ENCODE measurements around the gene PYCR2. TPM values are rescaled to one million over a fixed set of nuclear protein-coding genes. Genes with fewer than 3 reads are reported as not detected.

PYCR2 gene
- polyA plus RNA-seq, 6 donors from 2014 or later = 57.5 to 96.5 (median 68.7) TPM

DNA sequence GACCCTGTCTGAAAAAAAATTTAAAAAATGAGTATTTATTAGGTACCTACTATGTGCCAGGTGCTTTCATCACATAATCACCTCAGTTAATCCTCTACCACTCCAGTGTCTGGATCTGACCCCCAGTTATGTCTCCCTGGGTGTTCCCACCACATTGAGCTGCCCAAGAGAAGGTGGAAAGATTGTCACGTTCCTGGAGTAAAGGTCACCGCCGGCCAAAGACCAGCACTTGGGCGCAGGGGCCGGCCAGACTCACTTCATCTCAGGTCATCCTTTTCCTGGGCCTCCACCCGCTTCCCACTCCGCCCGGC is 714 bp downstream of the PYCR2 start:
- Mint-ChIP-seq H3K4me1 (peaks cover 8 to 33% (median 21%) of the 10 kb centered on the region in 3 donors), H3K36me3 (no peaks in the 10 kb centered on the region), H3K4me3 (peak overlapping the region; percentile 94 to 98 (median 96)), H3K9me3 (no peaks in the 10 kb centered on the region), H3K27ac (peak overlapping the region in 5 of 6 donors; percentile 86 to 97 (median 95)), H3K27me3 (no peaks in the 10 kb centered on the region)
- DNase-seq = no peak
- no peak for ATAC-seq (ENCODE audit: low read depth in 2 of 2)

DNA sequence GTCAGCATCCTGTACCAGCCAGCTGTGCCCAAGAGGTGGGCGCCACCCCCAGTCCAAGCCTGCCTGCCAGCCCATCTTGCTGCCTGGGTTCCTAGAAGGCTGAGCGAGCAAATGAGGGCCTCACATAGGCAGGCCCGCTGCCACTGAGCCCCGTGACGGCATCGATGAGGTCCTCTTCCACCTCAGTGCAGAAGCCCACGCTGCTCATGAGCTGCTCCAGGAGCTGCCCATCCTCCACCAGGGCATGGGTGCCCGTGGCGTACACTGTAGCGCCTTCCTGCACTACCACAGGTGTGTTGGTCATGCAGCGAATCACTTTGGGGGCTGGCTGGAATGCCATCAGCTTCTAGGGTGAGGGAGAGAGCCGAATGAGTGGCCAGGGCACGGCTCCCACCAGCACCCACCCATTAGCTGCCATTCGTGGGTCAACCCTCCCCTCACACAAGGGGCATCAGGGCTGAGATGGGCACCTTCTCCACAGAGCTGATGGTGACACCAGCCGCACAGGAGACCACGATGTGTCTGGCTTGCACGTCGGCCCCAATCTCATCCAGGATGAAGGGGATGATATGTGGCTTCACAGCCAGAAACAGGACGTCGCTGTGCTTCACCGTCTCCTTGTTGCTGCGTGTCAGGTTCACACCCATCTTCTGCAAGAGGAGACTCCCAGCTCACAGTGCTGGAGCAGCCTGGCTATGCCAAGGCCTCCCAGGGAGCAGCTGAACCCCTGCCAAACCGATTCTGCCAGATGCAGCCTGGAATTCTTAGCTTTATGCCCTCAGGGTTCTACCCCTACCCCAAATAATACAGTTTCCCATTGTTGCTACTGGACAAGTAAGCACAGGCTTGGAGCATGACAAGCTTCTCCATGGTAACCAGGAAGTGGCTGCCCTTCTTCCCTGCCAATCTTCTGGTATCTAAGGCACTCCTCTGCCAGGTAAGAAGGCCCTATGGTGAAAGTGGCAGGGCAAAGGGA is 2.0 kb downstream of the PYCR2 start:
- ATAC-seq (ENCODE audit: low read depth in 2 of 2) = no peak
- Mint-ChIP-seq H3K4me1 (peaks cover 8 to 33% (median 22%) of the 10 kb centered on the region in 3 donors), H3K27me3 (no peaks in the 10 kb centered on the region), H3K27ac (peak overlapping the region in 2 of 6 donors; percentile 12 to 77), H3K36me3 (peaks cover 0 to 9% of the 10 kb centered on the region in 2 donors), H3K9me3 (no peaks in the 10 kb centered on the region), H3K4me3 (peak overlapping the region in 5 of 8 donors; percentile 95 to 97 (median 96))
- no peak for DNase-seq

DNA sequence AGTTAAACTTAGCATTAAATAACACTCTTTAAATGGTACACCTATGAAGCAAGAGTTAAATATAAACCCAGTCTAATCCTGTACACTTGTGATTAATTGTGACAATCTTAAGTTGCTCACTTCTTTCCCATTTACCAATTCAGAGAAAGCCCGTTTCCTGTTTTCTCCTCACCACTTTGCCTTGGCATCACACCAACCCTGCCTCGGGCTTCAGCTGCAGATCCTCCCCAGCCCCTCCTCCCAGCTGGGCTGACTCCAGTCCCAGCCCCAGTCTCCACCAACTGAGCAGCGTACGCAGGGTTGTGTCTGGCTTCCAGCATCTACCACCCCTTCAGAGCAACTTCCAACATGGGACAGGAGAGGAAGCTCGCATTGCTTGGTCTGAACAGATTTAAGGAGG is 4.1 kb downstream of the PYCR2 start:
- Mint-ChIP-seq H3K4me3 (no peak overlapping the region), H3K4me1 (peaks cover 8 to 31% (median 27%) of the 10 kb centered on the region in 3 donors), H3K9me3 (no peaks in the 10 kb centered on the region), H3K27me3 (no peaks in the 10 kb centered on the region), H3K36me3 (peaks cover 0 to 14% of the 10 kb centered on the region in 2 donors), H3K27ac (no peak overlapping the region)
- ATAC-seq (ENCODE audit: low read depth in 2 of 2) (no peak), DNase-seq (no peak)

DNA sequence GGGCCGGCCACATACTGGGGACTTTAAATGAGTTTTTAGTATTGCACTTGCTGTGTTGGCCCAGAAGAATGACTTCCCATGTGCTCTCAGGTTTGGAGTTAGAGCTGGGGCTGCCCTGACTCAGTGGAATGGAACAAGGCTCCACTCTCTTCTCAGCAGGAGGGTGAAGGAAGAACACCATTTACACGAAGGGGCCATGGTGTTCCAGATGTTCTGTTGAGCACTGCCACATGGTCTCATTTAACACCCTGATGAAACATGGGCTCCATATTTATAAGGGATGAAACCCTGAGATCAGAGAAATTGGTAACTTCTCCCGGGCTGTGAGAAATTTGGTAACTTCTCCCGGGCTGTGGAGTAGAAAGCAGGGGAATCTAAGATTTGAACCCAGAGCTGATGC is 5.8 kb downstream of the PYCR2 start:
- ATAC-seq (ENCODE audit: low read depth in 2 of 2) (no peak), DNase-seq (no peak)
- Mint-ChIP-seq H3K27me3 (no peaks in the 10 kb centered on the region), H3K27ac (no peak overlapping the region), H3K4me1 (peaks cover 8 to 20% (median 20%) of the 10 kb centered on the region in 3 donors), H3K4me3 (peak overlapping the region in 1 of 8 donors; percentile 35), H3K9me3 (no peaks in the 10 kb centered on the region), H3K36me3 (peaks cover 0 to 14% of the 10 kb centered on the region in 2 donors)

DNA sequence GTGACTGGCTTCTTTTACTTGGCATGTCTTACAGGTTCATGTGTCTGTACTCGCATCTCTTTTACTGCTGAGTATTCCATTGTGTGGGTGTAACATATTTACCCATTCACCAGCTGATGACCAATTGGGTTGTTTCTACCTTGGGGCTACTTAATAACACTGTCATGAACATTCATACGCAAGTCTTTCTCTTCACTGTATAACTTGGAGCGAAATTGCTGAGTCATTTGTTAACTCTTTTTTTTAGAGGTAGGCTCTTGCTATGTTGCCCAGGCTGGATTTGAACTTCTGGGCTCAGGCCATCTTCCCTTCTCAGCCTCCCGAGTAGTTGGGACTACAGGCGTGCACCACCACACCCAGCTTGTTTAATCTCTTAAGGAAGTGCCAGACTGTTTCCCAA is 6.5 kb downstream of the PYCR2 start:
- Mint-ChIP-seq H3K4me1 (peaks cover 3 to 14% (median 13%) of the 10 kb centered on the region in 3 donors), H3K36me3 (peaks cover 0 to 14% of the 10 kb centered on the region in 2 donors), H3K4me3 (no peak overlapping the region), H3K27me3 (no peaks in the 10 kb centered on the region), H3K27ac (no peak overlapping the region), H3K9me3 (no peaks in the 10 kb centered on the region)
- ATAC-seq (ENCODE audit: low read depth in 2 of 2) (no peak), DNase-seq (no peak)

DNA sequence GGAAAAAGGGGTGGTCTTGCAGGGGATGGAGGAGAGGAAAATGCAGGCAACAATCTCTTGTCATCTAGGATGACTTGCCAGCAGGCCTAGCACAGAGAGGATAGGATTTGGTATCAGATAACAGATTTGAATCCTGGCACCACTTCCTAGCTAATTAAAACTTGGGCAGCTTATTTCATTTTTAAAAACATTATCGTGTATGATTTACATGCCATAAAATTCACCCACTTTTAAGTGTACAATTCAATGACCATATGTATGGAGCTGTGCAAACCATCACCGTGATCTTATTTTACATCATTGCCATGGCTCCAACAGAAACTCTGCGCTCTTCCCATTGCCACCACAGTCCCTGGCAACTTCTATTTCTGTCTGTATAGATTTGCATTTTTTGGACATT is 6.9 kb downstream of the PYCR2 start:
- Mint-ChIP-seq H3K27ac (no peak overlapping the region), H3K4me1 (peaks cover 0 to 10% (median 10%) of the 10 kb centered on the region in 3 donors), H3K9me3 (no peaks in the 10 kb centered on the region), H3K36me3 (peaks cover 0 to 14% of the 10 kb centered on the region in 2 donors), H3K27me3 (no peaks in the 10 kb centered on the region), H3K4me3 (no peak overlapping the region)
- ATAC-seq (ENCODE audit: low read depth in 2 of 2) (no peak), DNase-seq (no peak)

DNA sequence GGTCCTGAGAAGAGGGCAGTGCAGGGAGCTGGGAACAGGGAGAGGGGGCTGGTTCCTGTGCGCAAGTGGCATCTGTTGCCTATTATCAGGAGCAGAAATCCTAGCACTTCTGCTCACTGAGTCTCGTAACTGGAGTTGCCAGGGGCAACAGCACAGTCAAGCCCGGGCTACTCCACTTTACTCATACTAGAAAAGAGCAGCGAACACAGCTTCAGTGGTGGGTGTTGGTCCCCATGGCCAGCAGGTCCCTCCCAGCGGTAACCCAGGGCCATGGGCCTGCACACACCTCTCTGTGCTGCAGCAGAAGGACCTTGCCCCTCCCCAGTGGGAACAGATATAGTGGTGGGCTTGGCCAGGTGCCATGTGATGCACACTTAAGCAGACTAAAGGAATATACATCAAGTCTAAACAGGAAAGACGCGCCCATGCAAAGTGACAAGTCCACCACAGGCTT is 8.5 kb downstream of the PYCR2 start:
- peaks cover 0 to 14% of the 10 kb centered on the region in 2 donors for H3K36me3 Mint-ChIP-seq
- no peak overlapping the region for H3K27ac Mint-ChIP-seq
- no peaks in the 10 kb centered on the region for H3K9me3 Mint-ChIP-seq
- H3K4me1 Mint-ChIP-seq = peaks cover 0 to 13% (median 10%) of the 10 kb centered on the region in 3 donors
- DNase-seq (no peak), ATAC-seq (ENCODE audit: low read depth in 2 of 2) (no peak)
- no peaks in the 10 kb centered on the region for H3K27me3 Mint-ChIP-seq
- H3K4me3 Mint-ChIP-seq = no peak overlapping the region

DNA sequence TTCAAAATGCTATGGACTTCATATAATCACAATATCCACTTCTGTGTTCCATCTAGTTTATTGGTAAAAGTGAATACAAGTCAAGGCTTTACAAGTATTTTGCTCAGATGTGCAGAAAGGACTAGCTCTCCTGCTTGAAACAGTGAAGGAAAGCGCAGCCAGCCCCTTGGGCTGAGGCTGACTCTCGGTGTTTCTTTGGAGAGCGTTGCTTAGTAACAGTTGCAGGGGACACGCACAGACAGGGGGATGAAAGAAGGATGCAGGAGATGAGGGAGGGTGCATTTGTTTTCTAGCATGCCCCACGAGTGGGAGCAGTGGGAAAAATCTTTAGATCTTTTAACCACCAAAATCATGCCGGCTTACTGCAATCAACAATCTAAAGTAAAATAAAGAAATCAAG is 9.1 kb downstream of the PYCR2 start:
- Mint-ChIP-seq H3K9me3 (no peaks in the 10 kb centered on the region), H3K36me3 (peaks cover 0 to 14% of the 10 kb centered on the region in 2 donors), H3K27ac (no peak overlapping the region), H3K4me1 (peaks cover 5 to 20% (median 16%) of the 10 kb centered on the region in 3 donors), H3K27me3 (no peaks in the 10 kb centered on the region), H3K4me3 (no peak overlapping the region)
- DNase-seq = no peak
- ATAC-seq (ENCODE audit: low read depth in 2 of 2) = no peak

DNA sequence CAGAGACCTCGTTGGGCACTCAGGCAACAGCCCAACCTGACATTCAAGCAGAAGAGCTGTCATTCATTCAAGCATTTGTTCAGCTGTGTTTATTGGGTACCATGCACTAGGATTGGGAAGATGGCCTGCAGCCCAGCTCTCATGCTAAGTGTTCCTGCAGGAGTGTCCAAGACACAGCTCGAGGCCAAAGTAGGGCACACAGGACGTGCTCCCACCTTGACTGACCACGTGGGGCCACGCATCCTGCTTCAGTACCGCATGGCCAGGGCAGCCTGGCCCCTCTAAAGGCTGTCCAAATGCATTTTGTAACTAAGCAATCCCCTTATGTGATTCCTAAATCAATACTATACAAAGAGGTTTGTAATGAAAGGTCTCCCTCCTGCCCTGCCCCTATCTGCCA is 9.7 kb downstream of the PYCR2 start:
- ATAC-seq (ENCODE audit: low read depth in 2 of 2) (no peak), DNase-seq (no peak)
- Mint-ChIP-seq H3K27me3 (no peaks in the 10 kb centered on the region), H3K9me3 (no peaks in the 10 kb centered on the region), H3K36me3 (peaks cover 0 to 14% of the 10 kb centered on the region in 2 donors), H3K27ac (no peak overlapping the region), H3K4me1 (peaks cover 11 to 22% (median 21%) of the 10 kb centered on the region in 3 donors), H3K4me3 (no peak overlapping the region)

DNA sequence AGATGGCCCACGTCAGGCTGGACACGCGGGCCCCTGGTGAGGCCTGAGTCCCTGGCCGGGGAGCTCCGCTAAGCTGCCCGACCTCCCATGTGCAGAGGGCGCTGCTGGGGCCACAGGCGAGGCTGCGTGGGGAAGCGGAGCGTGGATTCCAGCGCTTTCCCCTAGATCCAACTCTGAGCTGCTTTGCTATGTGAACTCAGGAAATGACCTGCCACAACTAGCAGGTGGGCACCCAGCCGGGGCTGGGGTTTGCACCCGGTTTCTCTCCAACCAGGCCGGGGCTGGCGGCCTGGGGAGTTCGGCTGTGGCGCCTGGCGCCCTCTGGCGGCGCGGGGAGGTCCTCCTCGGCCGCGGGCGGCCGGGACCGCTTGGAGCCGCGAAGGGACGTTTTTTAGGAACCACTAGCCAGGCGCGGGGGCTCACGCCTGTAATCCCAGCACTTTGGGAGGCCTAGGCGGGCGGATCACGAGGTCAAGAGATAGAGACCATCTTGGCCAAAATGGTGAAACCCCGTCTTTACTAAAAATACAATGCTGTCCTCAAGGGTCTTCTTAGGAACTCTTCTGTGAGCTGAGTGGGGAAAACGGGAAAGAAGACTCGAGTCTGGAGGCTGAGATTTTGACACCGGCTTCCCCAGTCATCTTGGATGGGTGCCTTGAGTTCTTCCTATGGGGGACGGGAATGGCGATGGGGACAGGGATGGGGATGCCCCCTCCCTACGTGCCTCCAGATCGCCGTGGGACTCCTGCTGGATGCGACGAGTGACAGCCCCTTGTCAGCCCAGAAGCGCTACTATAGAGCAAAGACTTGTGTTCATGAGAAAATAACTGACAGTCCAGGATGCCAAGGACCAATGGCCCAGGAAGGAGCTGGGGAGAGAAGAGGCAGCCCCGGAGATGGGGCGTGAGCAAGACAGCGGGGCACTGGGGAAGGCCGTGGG is 12.6 kb downstream of the PYCR2 start:
- Mint-ChIP-seq H3K27me3 (no peaks in the 10 kb centered on the region), H3K36me3 (no peaks in the 10 kb centered on the region), H3K9me3 (no peaks in the 10 kb centered on the region), H3K27ac (peak overlapping the region in 4 of 6 donors; percentile 37 to 84 (median 70)), H3K4me3 (peak overlapping the region in 2 of 8 donors; percentile 22 to 56), H3K4me1 (peaks cover 11 to 32% (median 16%) of the 10 kb centered on the region in 3 donors)
- DNase-seq (peak; percentile 63), ATAC-seq (ENCODE audit: low read depth in 2 of 2) (peak; percentile 92)

DNA sequence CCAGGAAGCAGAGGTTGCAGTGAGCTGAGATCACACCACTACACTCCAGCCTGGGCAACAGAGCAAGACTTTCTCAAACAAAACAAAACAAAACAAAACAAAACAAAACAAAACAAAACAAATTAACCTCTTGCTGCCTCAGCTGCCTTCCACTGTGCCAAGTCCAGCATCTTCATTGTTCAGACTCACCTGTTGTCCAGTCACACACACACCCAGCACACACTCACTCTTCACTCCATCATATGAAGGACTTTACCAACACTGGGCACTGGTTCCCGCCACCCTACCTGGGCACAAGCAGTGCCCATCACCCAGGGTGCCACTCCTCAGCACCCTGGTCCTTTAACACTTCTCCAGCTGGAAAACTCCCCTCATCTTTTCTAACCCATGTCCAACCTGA is 14.6 kb downstream of the PYCR2 start:
- Mint-ChIP-seq H3K27me3 (no peaks in the 10 kb centered on the region), H3K9me3 (no peaks in the 10 kb centered on the region), H3K27ac (peak overlapping the region in 2 of 6 donors; percentile 56 to 68), H3K36me3 (no peaks in the 10 kb centered on the region), H3K4me3 (peak overlapping the region in 3 of 8 donors; percentile 0 to 78 (median 6)), H3K4me1 (peaks cover 16 to 32% (median 17%) of the 10 kb centered on the region in 3 donors)
- no peak for DNase-seq
- no peak for ATAC-seq (ENCODE audit: low read depth in 2 of 2)

DNA sequence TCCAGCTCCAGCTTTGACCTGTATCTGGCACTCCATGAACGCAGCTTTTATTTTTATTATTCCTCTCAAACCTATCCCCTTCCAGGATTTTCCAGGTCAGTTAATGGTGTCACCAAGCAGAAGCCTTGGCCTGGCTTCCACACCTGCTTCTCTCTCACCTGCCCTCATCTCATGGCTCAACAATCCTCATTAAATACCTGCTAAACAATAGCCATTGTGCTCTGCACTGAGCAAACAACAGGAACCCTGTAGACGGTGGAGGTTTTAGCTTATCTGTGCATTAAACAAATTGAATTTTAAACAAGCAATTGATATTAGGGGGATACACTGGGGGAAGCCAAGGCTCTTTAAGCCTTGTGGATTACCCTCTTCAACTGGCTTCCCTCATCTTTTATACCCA is 15.3 kb downstream of the PYCR2 start:
- H3K36me3 Mint-ChIP-seq = no peaks in the 10 kb centered on the region
- DNase-seq = no peak
- peaks cover 0 to 2% (median 0%) of the 10 kb centered on the region in 7 donors for H3K9me3 Mint-ChIP-seq
- H3K4me3 Mint-ChIP-seq = no peak overlapping the region
- H3K27me3 Mint-ChIP-seq = no peaks in the 10 kb centered on the region
- no peak overlapping the region for H3K27ac Mint-ChIP-seq
- ATAC-seq (ENCODE audit: low read depth in 2 of 2) = no peak
- H3K4me1 Mint-ChIP-seq = peaks cover 16 to 32% (median 17%) of the 10 kb centered on the region in 3 donors

DNA sequence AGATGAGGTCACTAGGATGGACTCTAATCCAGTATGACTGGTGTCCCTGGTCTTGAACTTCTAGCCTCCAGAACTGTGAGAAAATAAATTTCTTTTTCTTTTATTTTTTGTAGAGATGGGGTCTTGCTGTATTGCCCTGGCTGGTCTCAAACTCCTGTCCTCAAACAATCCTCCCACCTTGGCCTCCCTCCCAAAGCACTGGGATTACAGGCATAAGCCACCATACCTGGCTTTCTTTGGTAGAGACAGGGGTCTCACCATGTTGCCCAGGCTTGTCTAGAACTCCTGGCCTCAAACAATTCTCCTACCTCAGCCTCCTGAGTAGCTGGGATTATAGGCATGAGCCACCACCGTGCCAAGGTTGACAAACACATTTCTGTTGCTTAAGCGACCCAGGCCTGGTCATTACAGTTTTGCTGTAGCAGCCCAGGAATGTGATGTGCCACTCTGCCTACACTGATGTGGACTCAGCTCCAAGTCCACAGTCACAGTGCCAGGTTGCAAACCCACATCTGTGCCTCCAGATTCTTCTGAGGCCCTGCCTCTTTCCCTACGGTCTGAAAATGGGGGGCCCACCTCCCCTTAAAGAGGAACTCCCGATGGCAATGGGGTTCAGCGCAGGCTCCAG is 15.9 kb downstream of the PYCR2 start:
- Mint-ChIP-seq H3K4me3 (no peak overlapping the region), H3K27me3 (no peaks in the 10 kb centered on the region), H3K36me3 (no peaks in the 10 kb centered on the region), H3K4me1 (peaks cover 16 to 32% (median 17%) of the 10 kb centered on the region in 3 donors), H3K9me3 (peaks cover 0 to 5% (median 0%) of the 10 kb centered on the region in 7 donors), H3K27ac (peak overlapping the region in 4 of 6 donors; percentile 29 to 74 (median 55))
- no peak for ATAC-seq (ENCODE audit: low read depth in 2 of 2)
- no peak for DNase-seq
